Liver (tissue), 9 donors: Measurements from ENCODE around the gene IZUMO2. TPM values are rescaled to one million over a fixed set of nuclear protein-coding genes. Genes with fewer than 3 reads are reported as not detected.

Experiments
- DNase-seq: peaks from one replicate; pipeline ENCODE4 v3.0.0-alpha.2; 2017; ENCODE audit warnings: low spot score
- H3K27ac ChIP-seq, 2 donors: one replicate each; pipeline ENCODE4 v1.7.0; 2013; ENCODE audit warnings: inconsistent platforms in 2 of 2, low read length in 2 of 2, control low read depth in 1 of 2, low read depth in 1 of 2, mild to moderate bottlenecking in 1 of 2
- H3K27me3 ChIP-seq, 4 donors: one replicate each; pipeline versions ENCODE4 v1.6.1 to v1.7.0; 2013; ENCODE audit warnings: low read length in 3 of 4, inconsistent platforms in 1 of 4, mild to moderate bottlenecking in 1 of 4, moderate library complexity in 1 of 4; ENCODE audit not compliant: control insufficient read depth in 4 of 4, insufficient read depth in 4 of 4
- H3K36me3 ChIP-seq, 4 donors: one replicate each; pipeline versions ENCODE4 v1.6.1 to v1.7.0; 2013; ENCODE audit warnings: low read length in 3 of 4, mild to moderate bottlenecking in 3 of 4, low read depth in 1 of 4, moderate library complexity in 1 of 4; ENCODE audit not compliant: control insufficient read depth in 4 of 4, insufficient read depth in 3 of 4
- H3K4me1 ChIP-seq, 4 donors: one replicate each; pipeline versions ENCODE4 v1.6.1 to v1.7.0; 2013; ENCODE audit warnings: low read length in 3 of 4, mild to moderate bottlenecking in 3 of 4, moderate library complexity in 1 of 4; ENCODE audit not compliant: control insufficient read depth in 4 of 4, insufficient read depth in 4 of 4
- H3K4me3 ChIP-seq, 3 donors: one replicate each; pipeline versions ENCODE4 v1.6.1 to v1.7.0; 2013; ENCODE audit warnings: low read length in 3 of 3, control low read depth in 1 of 3, low read depth in 1 of 3, mild to moderate bottlenecking in 1 of 3
- H3K9ac ChIP-seq, 2 donors: one replicate each; pipeline ENCODE4 v1.7.0; 2013; ENCODE audit warnings: low read length in 2 of 2, mild to moderate bottlenecking in 2 of 2, moderate library complexity in 2 of 2, control low read depth in 1 of 2, low read depth in 1 of 2
- H3K9me3 ChIP-seq, 4 donors: one replicate each; pipeline versions ENCODE4 v1.6.1 to v1.7.0; 2013; ENCODE audit warnings: low read length in 3 of 4; ENCODE audit not compliant: control insufficient read depth in 4 of 4
- CTCF ChIP-seq: fragments of 150-350 bp; IDR thresholded peaks from 2 replicates; pipeline ENCODE4 v1.5.1; 2017; ENCODE audit warnings: improper control_type of control experiment, low read depth, low read length; ENCODE audit not compliant: missing input control
- EGR1 ChIP-seq, 2 donors: IDR thresholded peaks; 2 replicates each; pipeline ENCODE4 v1.6.1; 2016 to 2018; ENCODE audit warnings: antibody characterized with exemption in 2 of 2, low read depth in 2 of 2
- FOXA1 ChIP-seq: IDR thresholded peaks from 2 replicates; pipeline ENCODE4 v1.6.1; 2016; ENCODE audit warnings: antibody characterized with exemption
- FOXA2 ChIP-seq: IDR thresholded peaks from 2 replicates; pipeline ENCODE4 v1.6.1; 2016; ENCODE audit warnings: antibody characterized with exemption
- GABPA ChIP-seq, 2 donors: IDR thresholded peaks in 1 of 2; conservative IDR thresholded peaks in 1 of 2; 2 replicates each; pipeline ENCODE4 v1.6.1; 2016; ENCODE audit warnings: antibody characterized with exemption in 2 of 2, mild to moderate bottlenecking in 1 of 2, moderate library complexity in 1 of 2
- HNF4A ChIP-seq, 2 donors: conservative IDR thresholded peaks; 2 replicates each; pipeline ENCODE4 v1.6.1; 2016; ENCODE audit warnings: antibody characterized with exemption in 2 of 2, mild to moderate bottlenecking in 2 of 2
- HNF4G ChIP-seq: IDR thresholded peaks from 2 replicates; pipeline ENCODE4 v1.6.1; 2016; ENCODE audit warnings: antibody characterized with exemption
- JUND ChIP-seq, 2 donors: IDR thresholded peaks; 2 replicates each; pipeline ENCODE4 v1.6.1; 2016; ENCODE audit warnings: antibody characterized with exemption in 2 of 2
- MAX ChIP-seq: IDR thresholded peaks from 2 replicates; pipeline ENCODE4 v1.6.1; 2016; ENCODE audit warnings: antibody characterized with exemption
- NR2F2 ChIP-seq: IDR thresholded peaks from 2 replicates; pipeline ENCODE4 v1.6.1; 2016; ENCODE audit warnings: antibody characterized with exemption
- RAD21 ChIP-seq, 2 donors: IDR thresholded peaks; 2 replicates each; pipeline ENCODE4 v1.6.1; 2016; ENCODE audit warnings: antibody characterized with exemption in 2 of 2, mild to moderate bottlenecking in 2 of 2
- REST ChIP-seq: IDR thresholded peaks from 2 replicates; pipeline ENCODE4 v1.6.1; 2016; ENCODE audit warnings: antibody characterized with exemption, mild to moderate bottlenecking
- RXRA ChIP-seq, 2 donors: IDR thresholded peaks; 2 replicates each; pipeline ENCODE4 v1.6.1; 2017 to 2018; ENCODE audit warnings: antibody characterized with exemption in 2 of 2, mild to moderate bottlenecking in 1 of 2
- SP1 ChIP-seq: IDR thresholded peaks from 2 replicates; pipeline ENCODE4 v1.6.1; 2018; ENCODE audit warnings: antibody characterized with exemption, mild to moderate bottlenecking
- TAF1 ChIP-seq: conservative IDR thresholded peaks from 2 replicates; pipeline ENCODE4 v1.6.1; 2016; ENCODE audit warnings: antibody characterized with exemption, mild to moderate bottlenecking
- YY1 ChIP-seq: IDR thresholded peaks from 2 replicates; pipeline ENCODE4 v1.6.1; 2016; ENCODE audit warnings: antibody characterized with exemption, mild to moderate bottlenecking
- WGBS: extraction: QIAGEN DNeasy Blood & Tissue Kit; methylation state at CpG from one replicate; pipeline ENCODE4 v1.1.7; 2013; 5-methylcytosine and 5-hydroxymethylcytosine counted together
- polyA plus RNA-seq, 2 donors: library from polyadenylated mRNA; stranded (reverse) in 1 of 2; unstranded in 1 of 2; fragments of 200-250 nt in 1 of 2; fragments of >200 nt in 1 of 2; fragmentation: Nextera tagmentation in 1 of 2; extraction: Ambion mirVana in 1 of 2; gene quantifications; one replicate each; pipeline versions ENCODE4 v1.2.1 to v1.2.3, GENCODE V29; 2013 to 2015
- total RNA-seq, 2 donors: library from RNA; depleted of rRNA; stranded (reverse); fragments of >200 nt; gene quantifications; one replicate each; pipeline ENCODE4 v1.2.3, GENCODE V29; 2014
- TF ChIP-seq, protein P1 (sequence below): IDR thresholded peaks from 2 replicates; pipeline ENCODE4 v1.6.1; 2016; ENCODE audit warnings: antibody characterized with exemption
- donor health status: healthy.
- donor health status: healthy.
- donor health status: healthy.
- donor health status: healthy.
- donor health status: healthy.

Gene IZUMO2
- total and polyA plus RNA-seq, 4 donors: not detected

GRCh38 chr19:50181121-50181520, 18.0 kb upstream of the IZUMO2 start:
- H3K4me3 ChIP-seq: no peak overlapping the region
- DNase-seq: no peak
- WGBS: 70% methylated on average over 5 of the region's 5 CpGs

GRCh38 chr19:50178859-50179537, 15.9 kb upstream of the IZUMO2 start:
- Histone ChIP-seq H3K4me3 (no peak overlapping the region), H3K9ac (no peak overlapping the region), H3K27ac (no peak overlapping the region), H3K36me3 (no peaks in the 10 kb centered on the region), H3K9me3 (peaks cover 0 to 6% (median 3%) of the 10 kb centered on the region in 4 donors), H3K27me3 (peaks cover 0 to 5% (median 0%) of the 10 kb centered on the region in 4 donors), H3K4me1 (no peaks in the 10 kb centered on the region)
- WGBS: 67% methylated on average over 9 of the region's 9 CpGs
- no peak for DNase-seq
- TF ChIP-seq SP1 (no peak), MAX (no peak), RXRA (IDR thresholded peaks at IDR 0.05) (no peak), HNF4A (conservative IDR thresholded peaks at IDR 0.05) (no peak), FOXA2 (no peak), YY1 (no peak), EGR1 (IDR thresholded peaks at IDR 0.05; ENCODE audit: low read depth in 2 of 2) (no peak), FOXA1 (no peak), RAD21 (IDR thresholded peaks at IDR 0.05) (no peak), CTCF (no peak), GABPA (IDR thresholded peaks at IDR 0.05 in 1 of 2, conservative IDR thresholded peaks at IDR 0.05 in 1 of 2) (no peak), JUND (IDR thresholded peaks at IDR 0.05) (no peak), HNF4G (no peak), TAF1 (no peak), NR2F2 (no peak)
- TF ChIP-seq, protein P1, sequence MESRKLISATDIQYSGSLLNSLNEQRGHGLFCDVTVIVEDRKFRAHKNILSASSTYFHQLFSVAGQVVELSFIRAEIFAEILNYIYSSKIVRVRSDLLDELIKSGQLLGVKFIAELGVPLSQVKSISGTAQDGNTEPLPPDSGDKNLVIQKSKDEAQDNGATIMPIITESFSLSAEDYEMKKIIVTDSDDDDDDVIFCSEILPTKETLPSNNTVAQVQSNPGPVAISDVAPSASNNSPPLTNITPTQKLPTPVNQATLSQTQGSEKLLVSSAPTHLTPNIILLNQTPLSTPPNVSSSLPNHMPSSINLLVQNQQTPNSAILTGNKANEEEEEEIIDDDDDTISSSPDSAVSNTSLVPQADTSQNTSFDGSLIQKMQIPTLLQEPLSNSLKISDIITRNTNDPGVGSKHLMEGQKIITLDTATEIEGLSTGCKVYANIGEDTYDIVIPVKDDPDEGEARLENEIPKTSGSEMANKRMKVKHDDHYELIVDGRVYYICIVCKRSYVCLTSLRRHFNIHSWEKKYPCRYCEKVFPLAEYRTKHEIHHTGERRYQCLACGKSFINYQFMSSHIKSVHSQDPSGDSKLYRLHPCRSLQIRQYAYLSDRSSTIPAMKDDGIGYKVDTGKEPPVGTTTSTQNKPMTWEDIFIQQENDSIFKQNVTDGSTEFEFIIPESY: no peak

More at GRCh38 chr19:50181121-50181520, 18.0 kb upstream of the IZUMO2 start:
- H3K9me3 ChIP-seq: peaks cover 0 to 6% (median 2%) of the 10 kb centered on the region in 4 donors
- no peaks in the 10 kb centered on the region for H3K4me1 ChIP-seq
- H3K36me3 ChIP-seq: no peaks in the 10 kb centered on the region
- H3K27me3 ChIP-seq: no peaks in the 10 kb centered on the region
- TF ChIP-seq FOXA1 (no peak), NR2F2 (no peak), RXRA (IDR thresholded peaks at IDR 0.05) (no peak), RAD21 (IDR thresholded peaks at IDR 0.05) (no peak), REST (no peak)
- TF ChIP-seq, protein P1: no peak
- H3K27ac ChIP-seq: no peak overlapping the region
- no peak overlapping the region for H3K9ac ChIP-seq
